HepG2 (cell line): ENCODE measurements around the gene IL6ST.

Source experiments
- ATF3 ChIP-seq: sonication (generic); formaldehyde crosslinking; IDR thresholded peaks from 2 replicates; pipeline ENCODE4 v1.4.0; 2020; ENCODE audit warnings: missing genetic modification reagents
- CHD2 ChIP-seq: IDR thresholded peaks from 2 replicates; pipeline ENCODE4 v1.6.1; 2011; ENCODE audit warnings: low read depth, low read length, improper control_type of control experiment
- CTCF ChIP-seq: sonication (generic); formaldehyde crosslinking; IDR thresholded peaks from 2 replicates; pipeline ENCODE4 v1.5.0; 2020; ENCODE audit warnings: mild to moderate bottlenecking, missing genetic modification reagents, moderate library complexity
- ISL2 ChIP-seq: sonication (generic); formaldehyde crosslinking; IDR thresholded peaks from 2 replicates; pipeline ENCODE4 v1.5.0; 2020; ENCODE audit warnings: missing genetic modification reagents
- KAT2B ChIP-seq: fragments of 150-350 bp; IDR thresholded peaks from 2 replicates; pipeline ENCODE4 v1.6.1; 2014; ENCODE audit warnings: low read depth, low read length, borderline replicate concordance
- MAX ChIP-seq: IDR thresholded peaks from 2 replicates; pipeline ENCODE4 v1.6.1; 2012; ENCODE audit warnings: inconsistent platforms
- NR1H2 ChIP-seq: sonication (generic); formaldehyde crosslinking; IDR thresholded peaks from 2 replicates; pipeline ENCODE4 v1.8.1; 2022; ENCODE audit warnings: low read depth, missing genetic modification reagents, borderline replicate concordance
- ZBTB1 ChIP-seq: sonication (generic); formaldehyde crosslinking; IDR thresholded peaks from 2 replicates; pipeline ENCODE4 v1.4.0; 2020; ENCODE audit warnings: missing genetic modification reagents, borderline replicate concordance
- ZFP1 ChIP-seq: IDR thresholded peaks from 2 replicates; pipeline ENCODE4 v1.6.1; 2016
- ZNF142 ChIP-seq: sonication (generic); formaldehyde crosslinking; IDR thresholded peaks from 2 replicates; pipeline ENCODE4 v1.4.0; 2020; ENCODE audit warnings: missing genetic modification reagents
- ZNF180 ChIP-seq: sonication (generic); formaldehyde crosslinking; IDR thresholded peaks from 2 replicates; pipeline ENCODE4 v1.4.0; 2020; ENCODE audit warnings: low read depth, missing genetic modification reagents, borderline replicate concordance
- ZNF609 ChIP-seq: sonication (generic); formaldehyde crosslinking; IDR thresholded peaks from 2 replicates; pipeline ENCODE4 v1.4.0; 2020; ENCODE audit warnings: mild to moderate bottlenecking, missing genetic modification reagents, borderline replicate concordance
- TF ChIP-seq, protein P1 (sequence below): IDR thresholded peaks from 2 replicates; pipeline ENCODE4 v1.6.1; 2018; ENCODE audit warnings: missing genetic modification reagents

DNA sequence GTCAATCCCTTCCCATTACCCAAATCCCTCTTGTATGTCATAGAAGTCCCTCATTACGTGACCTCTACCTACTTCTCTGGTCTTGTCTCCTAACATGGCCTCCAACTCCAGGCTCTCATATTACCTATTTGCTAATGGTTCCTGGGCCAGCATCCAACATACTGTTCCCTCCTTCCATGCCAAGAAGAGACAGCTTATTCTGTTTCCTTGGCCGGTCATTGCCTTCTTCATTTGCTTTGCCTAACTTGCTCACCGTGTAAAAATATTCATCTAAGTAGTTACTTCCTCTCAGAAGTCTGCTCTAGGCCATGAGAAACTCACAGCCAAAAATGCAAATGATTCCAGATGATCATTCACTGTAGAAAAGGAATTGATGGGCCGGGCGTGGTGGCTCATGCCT, 8.9 kb upstream of the IL6ST start:
- TF ChIP-seq CTCF (CRISPR knock-in tag) (no peak), KAT2B (no peak), ATF3 (CRISPR knock-in tag) (no peak), ZFP1 (no peak), NR1H2 (no peak), ZNF609 (CRISPR knock-in tag) (no peak), ISL2 (CRISPR knock-in tag) (no peak), ZNF142 (CRISPR knock-in tag) (no peak), ZBTB1 (CRISPR knock-in tag) (no peak), CHD2 (no peak), ZNF180 (CRISPR knock-in tag) (no peak), MAX (no peak)
- TF ChIP-seq, protein P1, sequence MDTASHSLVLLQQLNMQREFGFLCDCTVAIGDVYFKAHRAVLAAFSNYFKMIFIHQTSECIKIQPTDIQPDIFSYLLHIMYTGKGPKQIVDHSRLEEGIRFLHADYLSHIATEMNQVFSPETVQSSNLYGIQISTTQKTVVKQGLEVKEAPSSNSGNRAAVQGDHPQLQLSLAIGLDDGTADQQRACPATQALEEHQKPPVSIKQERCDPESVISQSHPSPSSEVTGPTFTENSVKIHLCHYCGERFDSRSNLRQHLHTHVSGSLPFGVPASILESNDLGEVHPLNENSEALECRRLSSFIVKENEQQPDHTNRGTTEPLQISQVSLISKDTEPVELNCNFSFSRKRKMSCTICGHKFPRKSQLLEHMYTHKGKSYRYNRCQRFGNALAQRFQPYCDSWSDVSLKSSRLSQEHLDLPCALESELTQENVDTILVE (CRISPR knock-in tag): no peak
